Naive thymus-derived CD4-positive, alpha-beta T cell (primary cell): ENCODE results near the gene POMGNT1. TPM values are rescaled to one million over a fixed set of nuclear protein-coding genes. Genes with fewer than 3 reads are reported as not detected.

ENCODE experiments used
- ATAC-seq: fragments of 150-1000 bp; cut with Tn5 transposase; 2 replicates; pipeline ENCODE4 v1.10.0; 2021; ENCODE audit warnings: mild to moderate bottlenecking, moderate library complexity
- CTCF ChIA-PET: fragments of 350-600 bp; sonication (Branson Sonifier 250); formaldehyde crosslinking; loops from one replicate; lab custom pipeline; 2021; ENCODE audit warnings: antibody characterized with exemption; lab: Charles Lee
- POLR2A ChIA-PET: fragments of 350-600 bp; sonication (Branson Sonifier 250); formaldehyde crosslinking; loops from one replicate; lab custom pipeline; 2021; ENCODE audit warnings: antibody characterized with exemption, inconsistent platforms; lab: Charles Lee
- DNase-seq, 9 donors: peaks; one replicate each; pipeline versions ENCODE4 v3.0.0 to v3.0.0-alpha.2; 2020 to 2022; ENCODE audit warnings: mixed read lengths in 1 of 9
- H3K27ac ChIP-seq: one replicate; pipeline ENCODE4 v1.7.0; 2013; ENCODE audit warnings: mild to moderate bottlenecking, low read depth, low read length, moderate library complexity
- H3K27me3 ChIP-seq, 2 donors: one replicate each; pipeline ENCODE4 v1.7.0; 2013; ENCODE audit warnings: low read length in 2 of 2, mild to moderate bottlenecking in 2 of 2, moderate library complexity in 2 of 2; ENCODE audit not compliant: control insufficient read depth in 2 of 2, insufficient read depth in 2 of 2
- H3K36me3 ChIP-seq, 3 experiments: 1 replicate in 2 of 3; 2 replicates in 1 of 3; pipeline ENCODE4 v1.7.0; 2013; ENCODE audit warnings: low read length in 3 of 3, mild to moderate bottlenecking in 3 of 3, moderate library complexity in 1 of 3; ENCODE audit not compliant: insufficient read depth in 3 of 3, control insufficient read depth in 2 of 3
- H3K4me1 ChIP-seq, 2 donors: one replicate each; pipeline ENCODE4 v1.7.0; 2013; ENCODE audit warnings: low read length in 2 of 2, mild to moderate bottlenecking in 2 of 2, moderate library complexity in 1 of 2; ENCODE audit not compliant: control insufficient read depth in 2 of 2, insufficient read depth in 2 of 2
- H3K4me3 ChIP-seq: 2 replicates; pipeline ENCODE4 v1.7.0; 2013; ENCODE audit warnings: mild to moderate bottlenecking, low read length
- H3K9me3 ChIP-seq, 3 experiments: 1 replicate in 2 of 3; 2 replicates in 1 of 3; pipeline ENCODE4 v1.7.0; 2013; ENCODE audit warnings: low read length in 3 of 3; ENCODE audit not compliant: control insufficient read depth in 2 of 3
- H3K27ac Mint-ChIP-seq, 9 donors: one replicate each; pipeline ENCODE4 v1.8.0; 2020 to 2022; ENCODE audit warnings: mixed read lengths in 9 of 9, mild to moderate bottlenecking in 8 of 9, moderate library complexity in 5 of 9, inconsistent platforms in 2 of 9
- H3K27me3 Mint-ChIP-seq, 5 donors: one replicate each; pipeline ENCODE4 v1.8.0; 2021 to 2022; ENCODE audit warnings: mixed read lengths in 5 of 5, mild to moderate bottlenecking in 1 of 5
- H3K36me3 Mint-ChIP-seq, 5 donors: one replicate each; pipeline ENCODE4 v1.8.0; 2020 to 2022; ENCODE audit warnings: mixed read lengths in 5 of 5, mild to moderate bottlenecking in 3 of 5, inconsistent platforms in 1 of 5
- H3K4me1 Mint-ChIP-seq, 7 donors: one replicate each; pipeline ENCODE4 v1.8.0; 2020 to 2022; ENCODE audit warnings: mixed read lengths in 7 of 7, mild to moderate bottlenecking in 3 of 7, inconsistent platforms in 1 of 7
- H3K4me3 Mint-ChIP-seq, 10 donors: one replicate each; pipeline ENCODE4 v1.8.0; 2020 to 2022; ENCODE audit warnings: mild to moderate bottlenecking in 10 of 10, mixed read lengths in 10 of 10, moderate library complexity in 6 of 10, inconsistent platforms in 2 of 10
- H3K9me3 Mint-ChIP-seq, 11 donors: one replicate each; pipeline ENCODE4 v1.8.0; 2020 to 2022; ENCODE audit warnings: mixed read lengths in 11 of 11, mild to moderate bottlenecking in 4 of 11, inconsistent platforms in 1 of 11, moderate library complexity in 1 of 11
- intact Hi-C, 2 donors: fragments of 100-400 bp; cut with micrococcal nuclease; formaldehyde crosslinking; loops; one replicate each; pipeline ENCODE4 v1.15.1; 2023
- polyA plus RNA-seq, 2 donors: library from polyadenylated mRNA; unstranded; fragments of 300-500 nt; fragmentation: Illumina TruSeq; gene quantifications; one replicate each; pipeline ENCODE4 v1.2.3, GENCODE V29; 2021
- total RNA-seq, 6 experiments: library from RNA in 5 of 6; stranded (reverse) in 5 of 6; gene quantifications; 1 replicate in 5 of 6; 2 replicates in 1 of 6; pipeline ENCODE4 v1.2.3 and lab custom pipeline; 2021 to 2026

The POMGNT1 gene
- total and polyA plus RNA-seq, 7 experiments from 2014 or later: 34.6 to 58.6 (median 36.3) TPM

DNA sequence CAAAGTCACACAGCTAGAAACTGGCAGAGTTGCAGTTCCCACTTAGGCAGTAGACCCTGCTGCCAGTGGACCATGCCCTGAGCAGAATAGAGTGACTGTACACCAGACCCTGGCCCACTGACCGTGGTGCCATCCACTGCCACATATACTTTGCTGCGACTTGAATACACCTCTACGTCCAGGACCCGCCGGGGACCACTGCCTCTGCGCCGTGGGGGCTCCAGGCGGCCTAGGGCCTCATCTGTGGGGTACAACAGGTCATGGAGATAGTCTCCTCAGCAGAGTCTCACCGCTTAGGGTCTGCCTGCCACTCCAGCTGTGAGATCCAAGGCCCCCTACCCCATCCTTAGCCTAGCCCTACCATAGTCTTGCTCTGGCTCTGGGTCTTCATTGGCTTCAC, 1.6 kb downstream of the POMGNT1 start:
- H3K27me3 Mint-ChIP-seq: no peaks in the 10 kb centered on the region
- POLR2A ChIA-PET: interaction anchor here (0.6 kb wide), 1 partner anchor 745 kb away, joined by 3 read pairs; no protein-coding TSS in a partner anchor
- peaks cover 13 to 22% of the 10 kb centered on the region in 2 donors for H3K4me1 ChIP-seq
- no peak overlapping the region for H3K4me3 ChIP-seq
- DNase-seq: no peak
- no peaks in the 10 kb centered on the region for H3K9me3 Mint-ChIP-seq
- H3K36me3 ChIP-seq: peaks cover 0 to 53% (median 4%) of the 10 kb centered on the region in 3 experiments
- peaks cover 0 to 26% (median 6%) of the 10 kb centered on the region in 5 donors for H3K36me3 Mint-ChIP-seq
- no peak for ATAC-seq
- H3K9me3 ChIP-seq: no peaks in the 10 kb centered on the region
- peak overlapping the region in 7 of 10 donors; percentile 33 to 85 (median 79) for H3K4me3 Mint-ChIP-seq
- CTCF ChIA-PET: no interaction called here
- no peaks in the 10 kb centered on the region for H3K27me3 ChIP-seq
- peaks cover 13 to 36% (median 22%) of the 10 kb centered on the region in 7 donors for H3K4me1 Mint-ChIP-seq
- H3K27ac Mint-ChIP-seq: peak overlapping the region in 2 of 9 donors; percentile 24 to 63
- intact Hi-C loops: no loop called here
- H3K27ac ChIP-seq: peak overlapping the region; percentile 90

DNA sequence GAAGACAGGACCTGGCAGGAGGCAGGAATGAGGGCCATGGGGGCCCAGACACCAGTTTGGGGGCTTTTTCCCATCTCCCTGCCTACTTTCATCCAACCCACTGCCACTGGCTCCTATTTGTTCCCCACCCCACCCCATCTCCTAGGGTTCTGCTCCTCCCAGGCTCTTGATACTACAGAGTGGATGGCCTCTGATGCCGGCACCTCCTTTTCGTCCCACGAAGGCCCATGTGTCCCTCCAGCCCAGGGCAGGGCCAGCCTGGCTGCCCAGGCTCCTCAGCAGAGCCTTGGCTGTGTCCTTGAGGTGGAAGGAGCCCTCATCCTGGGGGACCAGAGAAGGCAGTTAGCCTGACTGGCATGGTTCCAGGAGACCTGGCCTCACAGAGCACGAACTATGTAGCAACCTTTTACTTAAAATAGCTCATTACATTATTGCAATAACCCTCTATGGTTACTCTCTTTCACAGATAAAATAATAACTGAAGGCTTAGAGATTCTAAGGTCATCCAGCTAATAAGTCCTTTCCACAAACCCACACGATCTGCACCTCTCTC, 3.5 kb downstream of the POMGNT1 start:
- peaks cover 13 to 22% of the 10 kb centered on the region in 2 donors for H3K4me1 ChIP-seq
- intact Hi-C loops: no loop called here
- H3K9me3 ChIP-seq: no peaks in the 10 kb centered on the region
- no peaks in the 10 kb centered on the region for H3K9me3 Mint-ChIP-seq
- H3K27me3 ChIP-seq: no peaks in the 10 kb centered on the region
- H3K27ac Mint-ChIP-seq: peak overlapping the region in 1 of 9 donors; percentile 25
- peaks cover 9 to 33% (median 19%) of the 10 kb centered on the region in 7 donors for H3K4me1 Mint-ChIP-seq
- no peak for ATAC-seq
- H3K36me3 ChIP-seq: peaks cover 0 to 70% (median 9%) of the 10 kb centered on the region in 3 experiments
- CTCF ChIA-PET: no interaction called here
- H3K4me3 Mint-ChIP-seq: no peak overlapping the region
- H3K36me3 Mint-ChIP-seq: peaks cover 0 to 34% (median 6%) of the 10 kb centered on the region in 5 donors
- no peak overlapping the region for H3K4me3 ChIP-seq
- POLR2A ChIA-PET: no interaction called here
- DNase-seq: no peak
- no peak overlapping the region for H3K27ac ChIP-seq
- no peaks in the 10 kb centered on the region for H3K27me3 Mint-ChIP-seq

GRCh38 chr1:46193984-46194570, 4.2 kb downstream of the POMGNT1 start:
- H3K27ac ChIP-seq: no peak overlapping the region
- no peak overlapping the region for H3K4me3 Mint-ChIP-seq
- ATAC-seq (no peak), DNase-seq (no peak)
- no peaks in the 10 kb centered on the region for H3K9me3 ChIP-seq
- H3K27me3 Mint-ChIP-seq: no peaks in the 10 kb centered on the region
- peak overlapping the region in 2 of 9 donors; percentile 25 for H3K27ac Mint-ChIP-seq
- intact Hi-C loops: no loop called here
- CTCF ChIA-PET: no interaction called here
- no peaks in the 10 kb centered on the region for H3K27me3 ChIP-seq
- H3K4me3 ChIP-seq: no peak overlapping the region
- H3K9me3 Mint-ChIP-seq: no peaks in the 10 kb centered on the region
- peaks cover 0 to 76% (median 9%) of the 10 kb centered on the region in 3 experiments for H3K36me3 ChIP-seq
- peaks cover 0 to 39% (median 10%) of the 10 kb centered on the region in 5 donors for H3K36me3 Mint-ChIP-seq
- POLR2A ChIA-PET: interaction anchor here (1.0 kb wide), 1 partner anchor 53 kb away, joined by 3 read pairs; no protein-coding TSS in a partner anchor
- peaks cover 13 to 18% of the 10 kb centered on the region in 2 donors for H3K4me1 ChIP-seq
- peaks cover 8 to 29% (median 15%) of the 10 kb centered on the region in 7 donors for H3K4me1 Mint-ChIP-seq

DNA sequence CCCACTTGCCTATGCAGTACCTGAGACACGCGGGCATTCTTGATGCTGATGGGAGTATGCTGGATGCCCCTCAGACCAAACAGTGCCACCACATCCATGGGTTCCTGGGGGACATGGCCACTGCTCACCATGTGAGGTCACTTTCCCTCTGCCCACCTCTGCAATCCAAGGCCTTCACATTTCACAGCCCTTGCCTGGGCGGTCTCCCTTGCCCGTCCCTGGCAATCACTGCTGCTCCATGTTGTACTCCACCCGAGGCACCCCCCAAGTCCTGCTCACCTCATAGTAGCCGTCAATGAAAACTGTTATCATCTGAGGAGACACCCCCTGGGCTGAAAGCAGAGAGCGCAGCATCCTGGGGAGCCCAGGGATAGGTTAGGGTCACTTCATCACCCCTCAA, 4.9 kb downstream of the POMGNT1 start:
- H3K4me1 ChIP-seq: peaks cover 12 to 13% of the 10 kb centered on the region in 2 donors
- H3K27me3 ChIP-seq: no peaks in the 10 kb centered on the region
- H3K4me3 Mint-ChIP-seq: no peak overlapping the region
- H3K27me3 Mint-ChIP-seq: no peaks in the 10 kb centered on the region
- no peaks in the 10 kb centered on the region for H3K9me3 Mint-ChIP-seq
- H3K9me3 ChIP-seq: no peaks in the 10 kb centered on the region
- peaks cover 4 to 22% (median 14%) of the 10 kb centered on the region in 7 donors for H3K4me1 Mint-ChIP-seq
- peaks cover 1 to 42% (median 10%) of the 10 kb centered on the region in 5 donors for H3K36me3 Mint-ChIP-seq
- no peak overlapping the region for H3K27ac Mint-ChIP-seq
- no peak overlapping the region for H3K4me3 ChIP-seq
- POLR2A ChIA-PET: interaction anchor here (1.0 kb wide), 1 partner anchor 54 kb away, joined by 3 read pairs; no protein-coding TSS in a partner anchor
- ATAC-seq (no peak), DNase-seq (no peak)
- CTCF ChIA-PET: interaction anchor here (0.9 kb wide), 1 partner anchor 15 kb away, joined by 3 read pairs; no protein-coding TSS in a partner anchor
- intact Hi-C loops: no loop called here
- H3K27ac ChIP-seq: no peak overlapping the region
- peaks cover 0 to 78% (median 9%) of the 10 kb centered on the region in 3 experiments for H3K36me3 ChIP-seq

DNA sequence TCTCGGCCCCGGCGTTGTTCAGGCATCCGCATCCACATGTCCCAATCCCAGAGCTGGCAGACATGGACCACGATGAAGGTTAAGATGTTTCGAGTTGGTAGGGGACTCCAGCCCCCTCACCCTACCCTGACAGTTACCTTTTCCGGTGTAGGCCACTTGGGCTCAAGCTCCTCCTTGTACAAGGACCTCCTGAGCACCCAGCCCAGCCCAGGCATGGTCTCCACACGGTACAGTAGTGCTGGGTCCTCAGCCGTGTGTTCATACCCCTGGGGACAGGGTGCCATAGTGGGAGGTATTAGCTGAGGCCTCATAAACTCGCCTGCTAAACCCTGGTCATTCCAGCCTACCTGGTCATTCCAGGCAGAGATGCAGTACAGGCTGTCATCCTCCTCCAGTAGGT, 6.1 kb downstream of the POMGNT1 start:
- DNase-seq (no peak), ATAC-seq (no peak)
- H3K27ac Mint-ChIP-seq: peak overlapping the region in 1 of 9 donors; percentile 74
- H3K4me3 ChIP-seq: no peak overlapping the region
- no peaks in the 10 kb centered on the region for H3K9me3 ChIP-seq
- H3K27ac ChIP-seq: no peak overlapping the region
- no peaks in the 10 kb centered on the region for H3K9me3 Mint-ChIP-seq
- H3K27me3 Mint-ChIP-seq: no peaks in the 10 kb centered on the region
- H3K27me3 ChIP-seq: no peaks in the 10 kb centered on the region
- H3K4me3 Mint-ChIP-seq: no peak overlapping the region
- H3K36me3 ChIP-seq: peaks cover 0 to 78% (median 9%) of the 10 kb centered on the region in 3 experiments
- ChIA-PET CTCF (interaction anchor here (0.9 kb wide), 1 partner anchor 14 kb away, joined by 3 read pairs; no protein-coding TSS in a partner anchor), POLR2A (no interaction called here)
- peaks cover 3 to 6% of the 10 kb centered on the region in 2 donors for H3K4me1 ChIP-seq
- peaks cover 1 to 19% (median 11%) of the 10 kb centered on the region in 7 donors for H3K4me1 Mint-ChIP-seq
- intact Hi-C loops: no loop called here
- H3K36me3 Mint-ChIP-seq: peaks cover 6 to 50% (median 15%) of the 10 kb centered on the region in 5 donors

DNA sequence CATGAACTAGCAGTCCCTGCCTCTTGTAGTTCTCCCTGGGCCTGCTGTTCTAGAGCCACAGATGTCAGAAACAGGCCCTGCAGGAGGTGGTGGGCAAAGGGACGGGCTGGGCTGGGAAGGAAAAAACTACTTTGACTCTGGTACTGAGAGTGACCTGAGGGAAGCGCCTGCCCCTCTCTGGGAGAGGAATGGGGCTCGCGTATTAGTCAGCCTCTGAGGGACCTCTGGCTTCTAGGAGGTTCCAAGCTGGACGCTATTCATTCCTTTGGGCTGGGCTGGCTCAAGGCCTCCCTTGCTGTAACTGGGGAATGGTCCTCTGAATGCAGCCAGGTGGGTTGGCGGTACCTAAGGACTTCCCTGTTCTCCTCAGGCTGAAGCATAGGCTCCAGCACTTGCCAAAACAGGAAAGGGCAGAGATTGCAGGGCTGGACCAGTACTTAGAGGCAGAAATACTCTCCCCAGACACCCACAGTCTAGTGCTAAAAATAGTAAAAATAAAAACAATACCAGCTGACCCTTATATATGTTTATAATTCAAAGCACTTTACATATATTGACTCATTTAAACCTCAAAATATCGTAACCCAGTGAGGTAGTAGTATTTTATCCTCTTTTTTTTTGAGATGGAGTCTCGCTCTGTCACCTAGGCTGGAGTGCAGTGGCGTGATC, 7.1 kb downstream of the POMGNT1 start:
- H3K4me3 ChIP-seq: no peak overlapping the region
- H3K4me3 Mint-ChIP-seq: no peak overlapping the region
- H3K9me3 Mint-ChIP-seq: no peaks in the 10 kb centered on the region
- CTCF ChIA-PET: interaction anchor here (0.7 to 1.8 kb wide), 3 partner anchors 9 to 41 kb away, joined by 3 to 4 read pairs (median 4); no protein-coding TSS in a partner anchor
- peak overlapping the region in 3 of 9 donors; percentile 25 to 68 (median 54) for H3K27ac Mint-ChIP-seq
- H3K4me1 ChIP-seq: no peaks in the 10 kb centered on the region
- intact Hi-C loops: no loop called here
- H3K36me3 ChIP-seq: peaks cover 0 to 70% (median 9%) of the 10 kb centered on the region in 3 experiments
- POLR2A ChIA-PET: interaction anchor here (0.9 kb wide), 1 partner anchor 9 kb away, joined by 3 read pairs; no protein-coding TSS in a partner anchor
- ATAC-seq (no peak), DNase-seq (no peak)
- H3K27ac ChIP-seq: no peak overlapping the region
- H3K36me3 Mint-ChIP-seq: peaks cover 6 to 46% (median 15%) of the 10 kb centered on the region in 5 donors
- peaks cover 0 to 11% (median 3%) of the 10 kb centered on the region in 7 donors for H3K4me1 Mint-ChIP-seq
- H3K27me3 ChIP-seq: no peaks in the 10 kb centered on the region
- no peaks in the 10 kb centered on the region for H3K27me3 Mint-ChIP-seq
- H3K9me3 ChIP-seq: no peaks in the 10 kb centered on the region
